ENCODE measurements around the gene WWOX.

WWOX gene

GRCh38 chr16:78474762-78475161 lies 375.3 kb downstream of the WWOX start:
- H3K36me3 ChIP-seq (ENCODE audit: control insufficient read depth in 2 of 2, insufficient read depth in 2 of 2, low read length in 2 of 2) = no peaks in the 10 kb centered on the region
- no peaks in the 10 kb centered on the region for H3K9me3 ChIP-seq (ENCODE audit: control insufficient read depth in 2 of 2, low read length in 2 of 2)
- no peaks in the 10 kb centered on the region for H3K27me3 ChIP-seq (ENCODE audit: control insufficient read depth in 2 of 2, insufficient read depth in 2 of 2, low read length in 2 of 2)
- no peak overlapping the region for H3K9ac ChIP-seq (ENCODE audit: low read depth in 1 of 2, low read length in 2 of 2)
- no peak overlapping the region for H3K4me3 ChIP-seq (ENCODE audit: low read length in 2 of 2)
- no peak overlapping the region for H3K27ac ChIP-seq (ENCODE audit: low read depth in 2 of 2, low read length in 2 of 2)
- no peaks in the 10 kb centered on the region for H3K4me1 ChIP-seq (ENCODE audit: control insufficient read depth in 2 of 2, insufficient read depth in 2 of 2, low read length in 2 of 2)

DNA sequence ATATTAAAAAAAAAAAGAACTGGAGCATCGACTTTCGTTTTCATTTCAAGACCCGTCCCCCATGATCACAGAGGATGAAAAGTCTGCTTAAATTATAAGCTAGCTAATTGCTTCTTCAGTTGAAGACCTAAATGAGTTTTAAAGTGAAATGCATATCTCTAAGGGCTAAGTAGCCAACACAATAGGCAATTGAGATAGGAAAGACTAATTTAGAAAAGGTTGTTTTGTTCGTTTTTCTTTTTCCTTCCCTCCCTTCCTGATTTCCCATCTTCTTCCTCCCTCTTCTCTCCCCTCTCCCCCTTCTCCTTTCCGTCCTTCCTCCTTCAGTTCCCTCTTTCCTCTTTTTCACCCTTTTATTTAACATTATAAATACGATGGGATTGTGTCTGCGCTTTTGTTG lies 377.2 kb downstream of the WWOX start:
- Histone ChIP-seq H3K27ac (ENCODE audit: low read depth in 2 of 2, low read length in 2 of 2) (no peak overlapping the region), H3K4me3 (ENCODE audit: low read length in 2 of 2) (no peak overlapping the region), H3K27me3 (ENCODE audit: control insufficient read depth in 2 of 2, insufficient read depth in 2 of 2, low read length in 2 of 2) (no peaks in the 10 kb centered on the region), H3K36me3 (ENCODE audit: control insufficient read depth in 2 of 2, insufficient read depth in 2 of 2, low read length in 2 of 2) (no peaks in the 10 kb centered on the region), H3K9me3 (ENCODE audit: control insufficient read depth in 2 of 2, low read length in 2 of 2) (no peaks in the 10 kb centered on the region), H3K4me1 (ENCODE audit: control insufficient read depth in 2 of 2, insufficient read depth in 2 of 2, low read length in 2 of 2) (no peaks in the 10 kb centered on the region), H3K9ac (ENCODE audit: low read depth in 1 of 2, low read length in 2 of 2) (no peak overlapping the region)

DNA sequence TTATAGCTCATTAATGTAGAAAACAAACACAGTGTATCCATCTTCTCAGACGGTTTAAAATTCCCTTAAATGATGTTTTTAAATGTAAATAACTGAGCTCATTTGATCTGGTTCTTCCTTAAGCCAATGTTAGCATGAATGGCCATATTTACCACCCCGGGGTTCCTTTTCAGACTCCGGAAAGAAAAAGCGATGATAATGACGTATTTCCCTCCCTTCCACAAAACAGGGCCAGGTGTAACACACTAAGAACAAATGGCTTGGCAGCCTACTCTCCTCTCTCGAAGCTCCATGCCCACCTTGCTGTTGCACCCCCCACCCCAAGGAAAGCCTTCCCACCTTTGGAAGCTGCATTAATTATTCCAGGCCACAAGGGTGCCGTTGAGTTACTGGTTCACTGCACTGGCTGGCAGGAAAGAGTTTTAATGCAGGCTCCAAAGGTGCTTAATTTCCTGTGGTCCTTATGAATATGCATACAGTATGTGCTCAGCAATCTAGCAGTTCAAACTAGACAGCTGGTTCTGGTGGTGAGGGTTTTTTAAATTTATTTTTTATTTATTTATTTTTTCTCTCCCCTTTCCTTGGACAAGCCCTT lies 378.9 kb downstream of the WWOX start:
- no peak overlapping the region for H3K4me3 ChIP-seq (ENCODE audit: low read length in 2 of 2)
- H3K36me3 ChIP-seq (ENCODE audit: control insufficient read depth in 2 of 2, insufficient read depth in 2 of 2, low read length in 2 of 2) = no peaks in the 10 kb centered on the region
- no peaks in the 10 kb centered on the region for H3K9me3 ChIP-seq (ENCODE audit: control insufficient read depth in 2 of 2, low read length in 2 of 2)
- no peaks in the 10 kb centered on the region for H3K27me3 ChIP-seq (ENCODE audit: control insufficient read depth in 2 of 2, insufficient read depth in 2 of 2, low read length in 2 of 2)
- H3K27ac ChIP-seq (ENCODE audit: low read depth in 2 of 2, low read length in 2 of 2) = no peak overlapping the region
- no peaks in the 10 kb centered on the region for H3K4me1 ChIP-seq (ENCODE audit: control insufficient read depth in 2 of 2, insufficient read depth in 2 of 2, low read length in 2 of 2)
- H3K9ac ChIP-seq (ENCODE audit: low read depth in 1 of 2, low read length in 2 of 2) = no peak overlapping the region

DNA sequence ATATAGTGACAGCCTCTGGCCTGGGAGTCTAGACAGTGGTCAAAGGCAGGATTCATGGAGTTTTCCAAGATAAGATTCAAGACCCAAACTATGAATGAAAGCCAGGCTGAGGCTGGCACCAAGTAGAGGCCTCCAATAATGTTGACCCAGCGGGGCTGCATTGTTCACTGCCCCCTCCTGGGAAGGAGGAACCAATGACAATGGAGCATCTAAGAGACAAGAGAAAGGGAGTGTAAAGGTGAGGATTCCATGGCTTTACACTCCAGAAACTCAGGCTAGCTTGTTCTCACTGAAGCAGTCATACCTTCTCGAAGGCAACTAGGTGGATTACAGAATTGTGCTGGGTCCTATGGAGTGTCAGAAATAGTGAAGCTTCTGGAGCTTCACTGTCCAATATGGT lies 380.3 kb downstream of the WWOX start:
- no peaks in the 10 kb centered on the region for H3K27me3 ChIP-seq (ENCODE audit: control insufficient read depth in 2 of 2, insufficient read depth in 2 of 2, low read length in 2 of 2)
- H3K27ac ChIP-seq (ENCODE audit: low read depth in 2 of 2, low read length in 2 of 2) = no peak overlapping the region
- H3K4me1 ChIP-seq (ENCODE audit: control insufficient read depth in 2 of 2, insufficient read depth in 2 of 2, low read length in 2 of 2) = no peaks in the 10 kb centered on the region
- H3K9ac ChIP-seq (ENCODE audit: low read depth in 1 of 2, low read length in 2 of 2) = no peak overlapping the region
- no peaks in the 10 kb centered on the region for H3K36me3 ChIP-seq (ENCODE audit: control insufficient read depth in 2 of 2, insufficient read depth in 2 of 2, low read length in 2 of 2)
- H3K4me3 ChIP-seq (ENCODE audit: low read length in 2 of 2) = no peak overlapping the region
- H3K9me3 ChIP-seq (ENCODE audit: control insufficient read depth in 2 of 2, low read length in 2 of 2) = no peaks in the 10 kb centered on the region

DNA sequence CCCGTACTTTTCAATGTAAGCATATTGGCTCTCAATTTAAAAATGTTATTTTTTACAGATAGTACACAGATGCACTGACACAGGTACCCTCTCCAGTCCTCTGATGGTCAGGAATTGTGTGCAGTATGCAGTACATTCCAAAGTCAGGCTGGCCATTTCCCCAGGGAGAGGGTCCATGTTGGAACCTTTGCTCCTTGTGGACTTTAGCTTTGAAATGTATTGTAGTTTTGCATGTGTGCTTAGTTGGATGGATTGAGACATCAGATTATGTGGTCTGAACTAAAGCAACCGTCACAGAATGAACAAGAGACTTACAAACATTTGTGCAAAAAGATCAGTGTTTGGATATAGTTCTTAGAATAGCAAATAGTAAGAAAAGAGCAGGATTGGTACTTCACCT lies 381.1 kb downstream of the WWOX start:
- Histone ChIP-seq H3K27me3 (ENCODE audit: control insufficient read depth in 2 of 2, insufficient read depth in 2 of 2, low read length in 2 of 2) (no peaks in the 10 kb centered on the region), H3K4me1 (ENCODE audit: control insufficient read depth in 2 of 2, insufficient read depth in 2 of 2, low read length in 2 of 2) (no peaks in the 10 kb centered on the region), H3K4me3 (ENCODE audit: low read length in 2 of 2) (no peak overlapping the region), H3K9me3 (ENCODE audit: control insufficient read depth in 2 of 2, low read length in 2 of 2) (no peaks in the 10 kb centered on the region), H3K9ac (ENCODE audit: low read depth in 1 of 2, low read length in 2 of 2) (no peak overlapping the region), H3K27ac (ENCODE audit: low read depth in 2 of 2, low read length in 2 of 2) (no peak overlapping the region), H3K36me3 (ENCODE audit: control insufficient read depth in 2 of 2, insufficient read depth in 2 of 2, low read length in 2 of 2) (no peaks in the 10 kb centered on the region)

GRCh38 chr16:78483124-78483992 lies 383.9 kb downstream of the WWOX start:
- Histone ChIP-seq H3K4me1 (ENCODE audit: control insufficient read depth in 2 of 2, insufficient read depth in 2 of 2, low read length in 2 of 2) (no peaks in the 10 kb centered on the region), H3K9ac (ENCODE audit: low read depth in 1 of 2, low read length in 2 of 2) (no peak overlapping the region), H3K27me3 (ENCODE audit: control insufficient read depth in 2 of 2, insufficient read depth in 2 of 2, low read length in 2 of 2) (no peaks in the 10 kb centered on the region), H3K4me3 (ENCODE audit: low read length in 2 of 2) (no peak overlapping the region), H3K27ac (ENCODE audit: low read depth in 2 of 2, low read length in 2 of 2) (no peak overlapping the region), H3K9me3 (ENCODE audit: control insufficient read depth in 2 of 2, low read length in 2 of 2) (no peaks in the 10 kb centered on the region), H3K36me3 (ENCODE audit: control insufficient read depth in 2 of 2, insufficient read depth in 2 of 2, low read length in 2 of 2) (no peaks in the 10 kb centered on the region)

DNA sequence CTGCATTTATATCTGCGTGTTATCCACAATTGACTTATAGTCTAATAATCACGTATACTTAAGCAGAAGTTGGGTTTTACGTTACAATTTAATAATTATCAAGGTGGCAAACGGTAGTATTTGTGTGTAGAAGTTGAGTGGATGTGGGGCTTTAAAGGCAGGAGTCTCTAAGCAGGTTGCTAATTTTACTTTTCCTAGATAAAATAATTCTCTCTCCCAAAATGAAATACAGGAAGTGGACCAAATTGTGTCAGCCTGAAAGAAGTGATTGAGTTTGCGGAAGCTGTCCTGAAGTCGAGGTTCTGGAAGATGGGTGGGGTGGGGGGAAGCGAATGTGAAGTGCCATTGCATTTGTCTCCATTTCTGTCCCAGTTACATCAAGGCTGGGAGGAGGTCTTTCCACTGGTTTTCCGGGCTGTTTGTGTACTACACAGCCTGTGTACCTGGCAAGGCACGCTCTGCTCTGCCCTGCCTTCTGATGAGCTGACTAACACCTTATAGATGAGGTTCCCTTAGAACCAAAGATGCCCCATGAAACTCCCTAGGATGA lies 385.1 kb downstream of the WWOX start:
- Histone ChIP-seq H3K27me3 (ENCODE audit: control insufficient read depth in 2 of 2, insufficient read depth in 2 of 2, low read length in 2 of 2) (no peaks in the 10 kb centered on the region), H3K36me3 (ENCODE audit: control insufficient read depth in 2 of 2, insufficient read depth in 2 of 2, low read length in 2 of 2) (no peaks in the 10 kb centered on the region), H3K9me3 (ENCODE audit: control insufficient read depth in 2 of 2, low read length in 2 of 2) (no peaks in the 10 kb centered on the region), H3K27ac (ENCODE audit: low read depth in 2 of 2, low read length in 2 of 2) (no peak overlapping the region), H3K9ac (ENCODE audit: low read depth in 1 of 2, low read length in 2 of 2) (no peak overlapping the region), H3K4me3 (ENCODE audit: low read length in 2 of 2) (no peak overlapping the region), H3K4me1 (ENCODE audit: control insufficient read depth in 2 of 2, insufficient read depth in 2 of 2, low read length in 2 of 2) (no peaks in the 10 kb centered on the region)

DNA sequence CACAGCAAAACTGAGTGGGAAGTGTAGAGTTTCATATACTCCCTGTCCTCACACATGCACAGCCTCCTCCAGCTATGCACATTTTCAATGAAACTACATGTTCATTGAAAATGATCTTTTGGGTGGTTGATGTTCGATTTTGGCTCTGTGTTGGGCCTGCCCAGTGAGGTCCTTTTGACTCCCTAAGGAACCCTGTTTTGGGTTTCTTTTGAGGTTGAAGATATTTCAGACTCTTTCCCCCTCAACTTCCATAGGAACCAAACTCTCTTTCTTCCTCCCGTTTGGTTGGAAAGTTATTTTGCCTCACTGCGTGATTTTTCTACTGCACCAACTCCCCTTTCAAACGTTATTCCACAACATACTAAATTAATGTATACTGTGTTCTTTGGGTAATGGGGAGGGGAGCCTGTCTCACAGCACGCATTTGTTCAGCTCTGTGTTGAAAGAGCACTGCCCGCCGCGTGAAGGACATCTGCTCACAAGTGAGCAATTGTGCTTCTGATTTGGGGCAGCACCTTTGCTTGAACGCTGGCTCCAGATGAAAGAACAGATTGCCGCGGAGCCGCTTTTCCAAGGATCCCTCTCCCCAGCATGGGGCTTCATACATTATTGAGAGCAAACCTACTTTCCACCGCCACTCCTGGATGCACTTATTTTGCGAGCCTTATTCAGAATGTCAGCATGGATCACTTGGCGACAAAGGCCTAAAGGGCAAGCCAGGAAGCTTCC lies 385.9 kb downstream of the WWOX start:
- H3K9ac ChIP-seq (ENCODE audit: low read depth in 1 of 2, low read length in 2 of 2) = no peak overlapping the region
- no peak overlapping the region for H3K27ac ChIP-seq (ENCODE audit: low read depth in 2 of 2, low read length in 2 of 2)
- no peaks in the 10 kb centered on the region for H3K4me1 ChIP-seq (ENCODE audit: control insufficient read depth in 2 of 2, insufficient read depth in 2 of 2, low read length in 2 of 2)
- H3K36me3 ChIP-seq (ENCODE audit: control insufficient read depth in 2 of 2, insufficient read depth in 2 of 2, low read length in 2 of 2) = no peaks in the 10 kb centered on the region
- no peak overlapping the region for H3K4me3 ChIP-seq (ENCODE audit: low read length in 2 of 2)
- H3K27me3 ChIP-seq (ENCODE audit: control insufficient read depth in 2 of 2, insufficient read depth in 2 of 2, low read length in 2 of 2) = no peaks in the 10 kb centered on the region
- no peaks in the 10 kb centered on the region for H3K9me3 ChIP-seq (ENCODE audit: control insufficient read depth in 2 of 2, low read length in 2 of 2)

DNA sequence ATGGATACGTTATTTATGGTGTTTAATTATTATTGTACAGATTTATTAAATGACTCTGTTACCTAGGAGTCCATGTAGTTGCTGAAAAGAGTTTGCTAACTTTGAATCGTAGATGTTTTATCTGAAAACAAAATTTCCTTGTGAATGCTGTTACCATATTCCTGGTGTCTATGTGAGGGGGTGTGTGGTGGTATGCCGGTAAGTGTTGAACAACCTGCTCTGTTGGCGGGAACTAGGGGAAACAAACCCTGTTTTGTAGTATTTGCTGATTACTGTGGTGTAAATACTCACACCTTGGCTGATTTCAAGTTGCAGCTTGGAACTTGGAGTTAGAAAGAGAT lies 386.4 kb downstream of the WWOX start:
- no peaks in the 10 kb centered on the region for H3K9me3 ChIP-seq (ENCODE audit: control insufficient read depth in 2 of 2, low read length in 2 of 2)
- H3K4me3 ChIP-seq (ENCODE audit: low read length in 2 of 2) = no peak overlapping the region
- no peak overlapping the region for H3K27ac ChIP-seq (ENCODE audit: low read depth in 2 of 2, low read length in 2 of 2)
- H3K27me3 ChIP-seq (ENCODE audit: control insufficient read depth in 2 of 2, insufficient read depth in 2 of 2, low read length in 2 of 2) = no peaks in the 10 kb centered on the region
- H3K9ac ChIP-seq (ENCODE audit: low read depth in 1 of 2, low read length in 2 of 2) = no peak overlapping the region
- H3K4me1 ChIP-seq (ENCODE audit: control insufficient read depth in 2 of 2, insufficient read depth in 2 of 2, low read length in 2 of 2) = no peaks in the 10 kb centered on the region
- no peaks in the 10 kb centered on the region for H3K36me3 ChIP-seq (ENCODE audit: control insufficient read depth in 2 of 2, insufficient read depth in 2 of 2, low read length in 2 of 2)

DNA sequence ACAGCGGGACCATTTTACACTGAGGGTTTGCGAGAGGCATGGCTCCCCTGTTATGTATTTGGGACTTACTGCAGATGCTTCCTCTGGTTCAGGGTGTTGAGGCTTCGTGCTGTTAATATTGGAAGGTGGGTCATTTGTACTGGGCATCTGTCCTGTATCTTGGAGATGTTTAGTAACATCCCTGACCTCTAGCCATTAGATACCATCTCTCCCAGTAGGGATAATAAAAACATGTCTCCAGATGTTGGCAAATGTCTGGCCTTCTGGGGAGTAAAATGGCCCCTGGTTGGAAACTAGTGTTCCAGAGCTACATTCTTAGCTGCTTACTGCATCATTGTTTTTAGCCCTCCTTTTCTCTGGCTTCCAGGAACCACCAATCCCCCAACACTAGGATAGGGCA lies 388.0 kb downstream of the WWOX start:
- no peaks in the 10 kb centered on the region for H3K36me3 ChIP-seq (ENCODE audit: control insufficient read depth in 2 of 2, insufficient read depth in 2 of 2, low read length in 2 of 2)
- no peak overlapping the region for H3K9ac ChIP-seq (ENCODE audit: low read depth in 1 of 2, low read length in 2 of 2)
- no peaks in the 10 kb centered on the region for H3K4me1 ChIP-seq (ENCODE audit: control insufficient read depth in 2 of 2, insufficient read depth in 2 of 2, low read length in 2 of 2)
- H3K9me3 ChIP-seq (ENCODE audit: control insufficient read depth in 2 of 2, low read length in 2 of 2) = no peaks in the 10 kb centered on the region
- no peak overlapping the region for H3K27ac ChIP-seq (ENCODE audit: low read depth in 2 of 2, low read length in 2 of 2)
- H3K27me3 ChIP-seq (ENCODE audit: control insufficient read depth in 2 of 2, insufficient read depth in 2 of 2, low read length in 2 of 2) = no peaks in the 10 kb centered on the region
- H3K4me3 ChIP-seq (ENCODE audit: low read length in 2 of 2) = no peak overlapping the region

All from mucosa of rectum (tissue), 2 donors.